RWPE2 (cell line): ENCODE measurements around the gene EFNA4.

Source experiments
- ATAC-seq: fragments of 200-7000 bp; cut with Tn5 transposase; 3 replicates; pipeline ENCODE4 v1.9.1; 2021; ENCODE audit warnings: low read depth
- DNase-seq: peaks from one replicate; pipeline ENCODE4 v3.0.0-alpha.2; 2020; ENCODE audit warnings: low spot score
- H3K27ac ChIP-seq: fragments of 450-650 bp; 2 replicates; pipeline ENCODE4 v1.5.1; 2017; ENCODE audit warnings: mild to moderate bottlenecking; ENCODE audit not compliant: poor library complexity, severe bottlenecking
- H3K27me3 ChIP-seq: fragments of 250-450 bp; sonication (Bioruptor Pico); 2 replicates; pipeline ENCODE4 v1.5.1; 2021; ENCODE audit warnings: mild to moderate bottlenecking, moderate library complexity; ENCODE audit not compliant: insufficient read depth, poor library complexity, severe bottlenecking
- H3K36me3 ChIP-seq: fragments of 250-450 bp; sonication (Bioruptor Pico); 2 replicates; pipeline ENCODE4 v1.5.1; 2020; ENCODE audit warnings: low read depth, mild to moderate bottlenecking, moderate library complexity
- H3K4me1 ChIP-seq: fragments of 250-450 bp; sonication (Bioruptor Pico); 2 replicates; pipeline ENCODE4 v1.5.1; 2021; ENCODE audit warnings: mild to moderate bottlenecking, moderate library complexity; ENCODE audit not compliant: insufficient read depth, poor library complexity, severe bottlenecking
- H3K4me3 ChIP-seq: fragments of 250-450 bp; sonication (Bioruptor Pico); 2 replicates; pipeline ENCODE4 v1.5.1; 2021; ENCODE audit warnings: mild to moderate bottlenecking, moderate library complexity; ENCODE audit not compliant: severe bottlenecking
- H3K9me3 ChIP-seq: fragments of 250-450 bp; sonication (Bioruptor Pico); 2 replicates; pipeline ENCODE4 v1.5.1; 2021; ENCODE audit warnings: mild to moderate bottlenecking, moderate library complexity; ENCODE audit not compliant: severe bottlenecking
- CTCF ChIP-seq: fragments of 450-650 bp; IDR thresholded peaks from one replicate; pipeline ENCODE4 v1.5.1; 2017; ENCODE audit warnings: mild to moderate bottlenecking, moderate library complexity; ENCODE audit not compliant: poor library complexity, severe bottlenecking

EFNA4 gene

GRCh38 chr1:155057788-155058211 lies 5.7 kb upstream of the EFNA4 start:
- Histone ChIP-seq H3K27me3 (no peaks in the 10 kb centered on the region), H3K4me1 (peaks cover 6% of the 10 kb centered on the region), H3K4me3 (no peak overlapping the region), H3K9me3 (no peaks in the 10 kb centered on the region), H3K36me3 (peaks cover 84% of the 10 kb centered on the region), H3K27ac (no peak overlapping the region)
- ATAC-seq (no peak), DNase-seq (no peak)
- TF ChIP-seq CTCF, result no peak

- TF ChIP-seq CTCF, result no peak
- H3K4me1 ChIP-seq, result no peaks in the 10 kb centered on the region
Observed at GRCh38 chr1:155060736-155061135, 2.8 kb upstream of the EFNA4 start.

GRCh38 chr1:155061381-155062150 lies 2.0 kb upstream of the EFNA4 start:
- Histone ChIP-seq H3K27ac (no peak overlapping the region), H3K4me3 (no peak overlapping the region), H3K4me1 (no peaks in the 10 kb centered on the region), H3K27me3 (no peaks in the 10 kb centered on the region), H3K9me3 (no peaks in the 10 kb centered on the region), H3K36me3 (peaks cover 46% of the 10 kb centered on the region)
- ATAC-seq, result peak; percentile 58
- peak; percentile 85 for DNase-seq
- peak; percentile 94 for TF ChIP-seq CTCF

More at GRCh38 chr1:155060736-155061135, 2.8 kb upstream of the EFNA4 start:
- Histone ChIP-seq H3K27ac (no peak overlapping the region), H3K27me3 (no peaks in the 10 kb centered on the region), H3K36me3 (peaks cover 54% of the 10 kb centered on the region), H3K9me3 (no peaks in the 10 kb centered on the region), H3K4me3 (no peak overlapping the region)
- no peak for DNase-seq
- no peak for ATAC-seq

GRCh38 chr1:155062151-155062686 lies 1.3 kb upstream of the EFNA4 start:
- no peak for TF ChIP-seq CTCF
- Histone ChIP-seq H3K27me3 (no peaks in the 10 kb centered on the region), H3K9me3 (no peaks in the 10 kb centered on the region), H3K27ac (no peak overlapping the region), H3K36me3 (peaks cover 39% of the 10 kb centered on the region), H3K4me3 (no peak overlapping the region), H3K4me1 (no peaks in the 10 kb centered on the region)
- DNase-seq (peak; percentile 70), ATAC-seq (no peak)
